ENCODE results near the gene SRP72.

- TF ChIP-seq CTCF (IDR thresholded peaks at IDR 0.05) (no peak), POLR2A (IDR thresholded peaks at IDR 0.05) (no peak)
These were observed 22.7 kb upstream of the SRP72 start for GRCh38 chr4:56444719-56445118.

Data from right lobe of liver (tissue), 4 donors.